ENCODE results near the gene MCTP1.

The MCTP1 gene

GRCh38 chr5:95124731-95125130 is 160.2 kb downstream of the MCTP1 start:
- FAIRE-seq = no peak
- DNase-seq (ENCODE audit: low spot score) = no peak

GRCh38 chr5:95124101-95124500 is 160.8 kb downstream of the MCTP1 start:
- FAIRE-seq = no peak
- no peak for DNase-seq (ENCODE audit: low spot score)

GRCh38 chr5:95114902-95115301 is 170.0 kb downstream of the MCTP1 start:
- DNase-seq (ENCODE audit: low spot score) = no peak
- no peak for FAIRE-seq

- DNase-seq (ENCODE audit: low spot score) (no peak), FAIRE-seq (no peak)
Measured at GRCh38 chr5:95114305-95114704, 170.6 kb downstream of the MCTP1 start.

GRCh38 chr5:95113489-95113888 is 171.4 kb downstream of the MCTP1 start:
- FAIRE-seq (no peak), DNase-seq (ENCODE audit: low spot score) (no peak)

- FAIRE-seq = no peak
- no peak for DNase-seq (ENCODE audit: low spot score)
Measured at GRCh38 chr5:95111141-95111540, 173.8 kb downstream of the MCTP1 start.

GRCh38 chr5:95110118-95110517 is 174.8 kb downstream of the MCTP1 start:
- DNase-seq (ENCODE audit: low spot score) (no peak), FAIRE-seq (no peak)

GRCh38 chr5:95107138-95107537 is 177.8 kb downstream of the MCTP1 start:
- DNase-seq (ENCODE audit: low spot score) (no peak), FAIRE-seq (no peak)

- DNase-seq (ENCODE audit: low spot score) (no peak), FAIRE-seq (no peak)
Measured at GRCh38 chr5:95105638-95106037, 179.3 kb downstream of the MCTP1 start.

- FAIRE-seq = peak; percentile 67
Measured at GRCh38 chr5:95102687-95103086, 182.2 kb downstream of the MCTP1 start.

GRCh38 chr5:95102080-95102479 is 182.8 kb downstream of the MCTP1 start:
- no peak for DNase-seq (ENCODE audit: low spot score)
- FAIRE-seq = no peak

More at GRCh38 chr5:95102687-95103086, 182.2 kb downstream of the MCTP1 start:
- DNase-seq (ENCODE audit: low spot score) = no peak

GRCh38 chr5:95100551-95100950 is 184.3 kb downstream of the MCTP1 start:
- no peak for DNase-seq (ENCODE audit: low spot score)
- FAIRE-seq = no peak

- FAIRE-seq (no peak), DNase-seq (ENCODE audit: low spot score) (no peak)
Measured at GRCh38 chr5:95098012-95098411, 186.9 kb downstream of the MCTP1 start.

GRCh38 chr5:95093211-95093610 is 191.7 kb downstream of the MCTP1 start:
- FAIRE-seq = no peak

GRCh38 chr5:95090774-95091173 is 194.1 kb downstream of the MCTP1 start:
- no peak for DNase-seq (ENCODE audit: low spot score)
- no peak for FAIRE-seq

More at GRCh38 chr5:95093211-95093610, 191.7 kb downstream of the MCTP1 start:
- no peak for DNase-seq (ENCODE audit: low spot score)

- DNase-seq (ENCODE audit: low spot score) (no peak), FAIRE-seq (no peak)
Measured at GRCh38 chr5:95087816-95088317, 197.0 kb downstream of the MCTP1 start.

- FAIRE-seq = no peak
- DNase-seq (ENCODE audit: low spot score) = no peak
Measured at GRCh38 chr5:95086927-95087815, 197.7 kb downstream of the MCTP1 start.

GRCh38 chr5:95084757-95085156 is 200.1 kb downstream of the MCTP1 start:
- DNase-seq (ENCODE audit: low spot score) = no peak
- no peak for FAIRE-seq

- DNase-seq (ENCODE audit: low spot score) (no peak), FAIRE-seq (no peak)
Measured at GRCh38 chr5:95083606-95084005, 201.3 kb downstream of the MCTP1 start.

GRCh38 chr5:95081982-95082381 is 202.9 kb downstream of the MCTP1 start:
- no peak for DNase-seq (ENCODE audit: low spot score)
- no peak for FAIRE-seq

- DNase-seq (ENCODE audit: low spot score) (peak; percentile 74), FAIRE-seq (peak; percentile 80)
Measured at GRCh38 chr5:95081500-95081960, 203.4 kb downstream of the MCTP1 start.

- peak; percentile 69 for FAIRE-seq
- peak; percentile 8 for DNase-seq (ENCODE audit: low spot score)
Measured at GRCh38 chr5:95080441-95080840, 204.5 kb downstream of the MCTP1 start.

GRCh38 chr5:95080030-95080429 is 204.9 kb downstream of the MCTP1 start:
- FAIRE-seq (no peak), DNase-seq (ENCODE audit: low spot score) (no peak)
